ENCODE measurements around the gene OR2H2. TPM values are rescaled to one million over a fixed set of nuclear protein-coding genes. Genes with fewer than 3 reads are reported as not detected.
A peak's percentile ranks its signal among the peaks of the same experiment; 100 is the strongest.

The OR2H2 gene
- total RNA-seq (2014; rRNA removed; shearing (Covaris generic)) = not detected in 2 replicates

DNA sequence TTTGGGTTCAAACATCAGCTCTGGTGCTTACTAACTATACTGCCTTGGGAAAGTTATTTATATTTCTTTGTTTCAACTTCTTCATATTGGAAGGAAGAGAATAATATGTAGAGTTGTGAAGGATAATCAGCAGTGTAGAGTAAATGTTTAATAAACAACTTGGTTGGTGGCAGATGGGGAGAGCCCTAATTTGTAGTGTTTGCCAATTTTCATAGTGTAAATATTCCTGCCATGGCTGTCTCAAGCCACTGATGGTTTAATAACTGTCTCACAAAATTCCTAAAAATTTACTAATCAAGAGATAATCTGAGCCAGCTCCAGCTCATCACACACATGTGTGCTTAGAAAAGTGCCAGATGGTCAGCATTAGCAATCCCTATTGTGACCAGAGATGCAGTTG lies at the start of gene OR2H2:
TSS of gene OR2H2 (plus strand) at position 301 of the 400 bp plus-strand sequence. CDS start 2,824 bp downstream, outside the sequence.
- in situ Hi-C loops (cut with HindIII; ENCODE audit: low sequenced_read_pairs) = no loop called here
- DNase-seq (ENCODE audit: low spot score) = no peak

DNA sequence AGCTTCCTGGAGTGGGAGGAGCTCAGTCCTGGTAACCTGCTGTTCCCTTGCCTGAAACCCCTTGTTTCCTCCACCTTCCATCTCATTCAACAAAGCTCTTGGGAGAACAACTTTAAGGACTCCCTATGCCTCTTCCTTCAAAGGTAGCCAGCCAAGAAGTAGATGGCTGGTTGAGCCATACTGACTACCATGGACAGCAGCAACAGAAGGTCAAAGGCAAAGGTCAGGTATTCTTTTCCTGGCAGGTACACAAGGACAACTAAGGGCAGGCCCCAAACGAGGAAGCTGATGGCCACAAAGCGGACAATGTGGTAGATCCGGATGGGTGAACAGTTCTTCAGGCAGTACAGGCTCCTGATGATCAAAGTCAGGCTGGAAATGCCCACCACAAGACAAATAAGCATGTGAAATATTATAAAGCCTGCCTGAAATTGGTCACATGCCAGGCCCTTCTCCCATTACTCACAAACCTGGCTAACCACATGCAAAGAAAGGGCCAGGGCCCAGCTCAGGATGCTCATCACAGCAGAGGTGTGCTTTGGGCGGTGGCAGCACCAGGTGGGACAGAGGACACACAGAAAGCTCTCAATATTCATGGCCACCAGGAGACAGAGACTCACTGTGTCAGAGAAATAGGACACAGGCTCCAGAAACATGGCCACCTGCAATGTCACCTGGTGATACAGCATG lies 47.1 kb upstream of the OR2H2 start:
- in situ Hi-C loops (cut with HindIII; ENCODE audit: low sequenced_read_pairs) = no loop called here
- no peak for DNase-seq (ENCODE audit: low spot score)

DNA sequence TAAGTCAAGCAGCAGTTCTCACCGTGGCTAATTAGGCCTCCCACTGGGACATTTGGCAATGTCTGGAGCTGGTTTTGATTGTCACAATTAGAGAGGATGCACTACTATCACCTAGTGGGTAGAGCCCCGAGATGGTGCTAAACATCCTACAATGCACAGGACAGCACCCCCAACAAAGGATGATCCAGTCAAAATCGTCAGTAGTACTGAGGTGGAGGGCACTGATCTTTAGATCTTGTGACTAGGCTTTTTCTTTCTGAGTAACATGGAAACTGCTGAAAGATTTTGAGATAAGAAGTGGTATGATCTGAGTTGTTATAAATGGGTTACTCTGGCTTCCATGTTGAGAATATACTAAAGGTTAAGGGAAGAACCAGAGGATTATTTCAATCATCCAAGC lies 37.3 kb upstream of the OR2H2 start:
- DNase-seq (ENCODE audit: low spot score) = no peak
- in situ Hi-C loops (cut with HindIII; ENCODE audit: low sequenced_read_pairs) = no loop called here

DNA sequence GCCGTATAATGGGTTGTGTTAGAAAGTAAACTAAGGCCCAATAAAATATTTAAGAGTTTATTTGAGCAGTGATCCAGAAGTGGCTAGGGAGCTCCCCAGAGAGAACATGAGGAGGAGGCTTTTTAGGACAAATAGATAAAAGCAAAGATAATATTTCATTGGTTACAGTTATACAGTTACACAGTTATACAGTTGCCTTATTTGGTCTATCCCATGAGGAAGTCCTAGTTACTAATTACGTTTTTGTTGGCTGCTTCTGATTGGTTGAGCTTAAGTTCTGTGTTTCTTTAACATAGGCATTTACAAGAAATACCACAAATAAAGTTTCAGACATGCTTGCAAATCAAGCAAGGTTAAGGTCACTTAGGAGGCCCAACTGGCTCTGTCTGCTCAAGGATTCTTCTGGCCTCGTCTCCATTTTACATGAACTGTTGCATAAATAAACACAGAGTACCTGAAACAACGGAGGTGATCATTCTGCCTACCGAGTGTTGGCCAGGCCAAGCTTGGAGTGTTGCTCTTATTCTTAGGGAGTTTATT lies 32.3 kb upstream of the OR2H2 start:
- in situ Hi-C loops (cut with HindIII; ENCODE audit: low sequenced_read_pairs) = no loop called here
- DNase-seq (ENCODE audit: low spot score) = peak; percentile 61

DNA sequence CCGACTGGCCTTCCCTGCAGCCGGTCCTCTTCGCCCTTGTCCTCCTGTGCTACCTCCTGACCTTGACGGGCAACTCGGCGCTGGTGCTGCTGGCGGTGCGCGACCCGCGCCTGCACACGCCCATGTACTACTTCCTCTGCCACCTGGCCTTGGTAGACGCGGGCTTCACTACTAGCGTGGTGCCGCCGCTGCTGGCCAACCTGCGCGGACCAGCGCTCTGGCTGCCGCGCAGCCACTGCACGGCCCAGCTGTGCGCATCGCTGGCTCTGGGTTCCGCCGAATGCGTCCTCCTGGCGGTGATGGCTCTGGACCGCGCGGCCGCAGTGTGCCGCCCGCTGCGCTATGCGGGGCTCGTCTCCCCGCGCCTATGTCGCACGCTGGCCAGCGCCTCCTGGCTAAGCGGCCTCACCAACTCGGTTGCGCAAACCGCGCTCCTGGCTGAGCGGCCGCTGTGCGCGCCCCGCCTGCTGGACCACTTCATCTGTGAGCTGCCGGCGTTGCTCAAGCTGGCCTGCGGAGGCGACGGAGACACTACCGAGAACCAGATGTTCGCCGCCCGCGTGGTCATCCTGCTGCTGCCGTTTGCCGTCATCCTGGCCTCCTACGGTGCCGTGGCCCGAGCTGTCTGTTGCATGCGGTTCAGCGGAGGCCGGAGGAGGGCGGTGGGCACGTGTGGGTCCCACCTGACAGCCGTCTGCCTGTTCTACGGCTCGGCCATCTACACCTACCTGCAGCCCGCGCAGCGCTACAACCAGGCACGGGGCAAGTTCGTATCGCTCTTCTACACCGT lies 31.5 kb upstream of the OR2H2 start:
- in situ Hi-C loops (cut with HindIII; ENCODE audit: low sequenced_read_pairs) = no loop called here
- DNase-seq (ENCODE audit: low spot score) = peak; percentile 5

DNA sequence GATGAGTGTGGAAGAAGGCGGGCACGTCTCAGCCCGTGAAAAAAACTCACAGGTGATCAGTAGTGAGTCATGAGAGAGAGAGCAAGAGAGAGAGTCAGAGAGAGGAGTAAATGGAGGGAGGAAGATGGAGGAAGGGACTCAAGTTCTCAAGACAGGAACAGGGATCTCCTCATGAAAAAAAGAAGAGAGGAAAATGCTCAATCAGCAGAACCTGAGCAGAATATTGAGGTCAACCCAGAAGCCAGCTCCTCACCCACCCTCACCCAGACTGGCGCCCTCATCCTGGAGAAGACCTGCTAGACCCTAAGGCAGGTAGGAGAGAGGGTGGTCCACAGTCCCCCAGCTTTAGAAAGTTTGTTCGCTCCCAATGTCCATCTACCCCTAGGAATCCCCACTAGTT lies 30.2 kb upstream of the OR2H2 start:
- no peak for DNase-seq (ENCODE audit: low spot score)
- in situ Hi-C loops (cut with HindIII; ENCODE audit: low sequenced_read_pairs) = no loop called here

DNA sequence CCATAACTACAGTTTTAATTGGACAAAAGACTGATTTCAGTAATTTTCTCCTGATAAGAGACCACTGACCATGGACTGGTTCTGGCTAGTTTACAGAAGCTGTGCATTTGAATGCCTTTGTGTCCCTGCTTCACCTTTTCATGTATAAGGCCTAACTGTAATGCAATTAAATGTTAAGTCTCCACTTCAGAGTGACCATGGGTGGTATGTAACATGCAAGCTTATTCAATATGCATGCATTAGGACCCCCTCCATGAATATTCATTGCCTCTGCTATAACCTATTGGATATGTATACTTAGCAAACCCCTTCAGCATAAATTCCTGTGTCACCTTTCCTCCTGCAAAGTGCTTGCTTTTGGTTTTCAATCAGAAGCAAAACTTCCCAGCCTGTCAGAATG lies 27.6 kb upstream of the OR2H2 start:
- in situ Hi-C loops (cut with HindIII; ENCODE audit: low sequenced_read_pairs) = no loop called here
- DNase-seq (ENCODE audit: low spot score) = no peak

DNA sequence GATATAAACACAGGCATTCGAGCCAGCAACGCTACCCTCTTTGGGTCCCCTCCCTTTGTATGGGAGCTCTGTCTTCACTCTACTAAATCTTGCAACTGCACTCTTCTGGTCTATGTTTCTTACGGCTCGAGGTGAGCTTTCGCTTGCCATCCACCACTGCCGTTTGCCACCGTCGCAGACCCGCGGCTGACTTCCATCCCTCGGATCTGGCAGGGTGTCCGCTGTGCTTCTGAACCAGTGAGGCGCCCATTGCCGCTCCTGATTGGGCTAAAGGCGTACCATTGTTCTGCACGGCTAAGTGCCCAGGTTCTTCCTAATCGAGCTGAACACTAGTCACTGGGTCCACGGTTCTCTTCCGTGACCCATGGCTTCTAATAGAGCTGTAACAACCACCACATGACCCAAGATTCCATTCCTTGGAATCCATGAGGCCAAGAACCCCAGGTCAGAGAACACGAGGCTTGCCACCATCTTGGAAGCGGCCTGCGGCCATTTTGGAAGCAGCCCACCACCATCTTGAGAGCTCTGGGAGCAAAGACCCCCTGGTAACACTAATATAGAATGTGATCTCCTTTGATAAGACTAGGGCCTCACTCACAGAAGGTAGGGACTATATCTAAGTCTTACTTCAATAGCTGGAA lies 26.4 kb upstream of the OR2H2 start:
- in situ Hi-C loops (cut with HindIII; ENCODE audit: low sequenced_read_pairs) = no loop called here
- DNase-seq (ENCODE audit: low spot score) = no peak

DNA sequence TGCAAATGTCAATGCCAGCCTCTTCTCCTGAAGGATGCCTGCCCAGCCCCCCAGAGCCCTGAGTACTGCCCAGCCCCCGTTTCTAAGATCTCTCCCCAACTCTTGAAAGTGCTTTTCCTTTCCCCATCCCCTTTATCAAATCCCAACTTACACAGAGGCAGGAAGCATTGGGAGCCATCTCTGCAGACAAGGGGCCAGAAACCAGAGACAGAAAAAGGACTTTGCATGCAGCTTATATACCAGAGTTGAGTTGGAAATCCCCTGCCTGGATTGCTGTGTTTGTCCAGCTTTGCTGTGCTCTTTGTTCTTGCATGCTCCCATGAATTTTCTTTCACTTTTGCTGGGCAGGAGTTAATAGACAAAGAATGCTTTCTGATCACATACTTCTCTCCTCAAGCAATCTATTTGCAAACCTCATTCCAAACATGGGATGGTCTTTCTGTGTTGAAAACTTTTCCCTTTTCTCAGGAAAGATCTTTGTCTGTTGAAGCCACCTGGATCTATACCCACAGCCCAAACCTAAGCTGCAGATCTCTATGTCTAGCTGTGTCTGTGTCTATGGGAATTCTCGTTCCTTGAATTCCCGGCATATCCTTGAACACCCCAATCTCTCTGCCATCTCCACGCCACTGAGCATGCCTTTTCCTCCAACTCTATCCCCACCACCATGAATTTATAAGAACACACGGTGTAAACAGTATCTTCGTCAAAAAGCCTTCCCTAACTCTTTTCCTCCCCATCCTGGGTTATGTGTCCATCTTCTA lies 25.2 kb upstream of the OR2H2 start, which contains the start of gene UBD:
TSS of gene UBD (minus strand) at position 209 of the 764 bp plus-strand sequence. CDS start at position 178, 31 bp downstream.
- in situ Hi-C loops (cut with HindIII; ENCODE audit: low sequenced_read_pairs) = no loop called here
- no peak for DNase-seq (ENCODE audit: low spot score)

DNA sequence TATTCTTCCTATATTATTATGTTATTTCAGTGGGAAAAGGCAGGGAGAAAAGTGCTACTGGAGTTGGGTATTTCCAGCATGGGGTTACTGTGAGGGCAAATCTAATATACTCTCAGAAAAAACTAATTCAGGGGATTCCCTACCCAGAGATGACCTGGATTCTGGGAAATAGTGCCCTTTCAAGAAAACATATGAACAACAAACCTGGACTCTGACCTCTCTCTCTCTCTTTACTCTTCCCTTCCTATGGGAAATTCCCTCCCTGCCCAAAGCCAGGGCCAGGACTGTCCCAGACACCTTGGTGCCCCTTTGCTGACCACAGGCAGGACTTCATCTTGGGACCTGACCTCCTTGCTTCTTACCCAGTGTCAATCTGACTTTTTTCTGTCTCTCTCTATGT lies 23.8 kb upstream of the OR2H2 start:
- DNase-seq (ENCODE audit: low spot score) = no peak
- in situ Hi-C loops (cut with HindIII; ENCODE audit: low sequenced_read_pairs) = no loop called here

DNA sequence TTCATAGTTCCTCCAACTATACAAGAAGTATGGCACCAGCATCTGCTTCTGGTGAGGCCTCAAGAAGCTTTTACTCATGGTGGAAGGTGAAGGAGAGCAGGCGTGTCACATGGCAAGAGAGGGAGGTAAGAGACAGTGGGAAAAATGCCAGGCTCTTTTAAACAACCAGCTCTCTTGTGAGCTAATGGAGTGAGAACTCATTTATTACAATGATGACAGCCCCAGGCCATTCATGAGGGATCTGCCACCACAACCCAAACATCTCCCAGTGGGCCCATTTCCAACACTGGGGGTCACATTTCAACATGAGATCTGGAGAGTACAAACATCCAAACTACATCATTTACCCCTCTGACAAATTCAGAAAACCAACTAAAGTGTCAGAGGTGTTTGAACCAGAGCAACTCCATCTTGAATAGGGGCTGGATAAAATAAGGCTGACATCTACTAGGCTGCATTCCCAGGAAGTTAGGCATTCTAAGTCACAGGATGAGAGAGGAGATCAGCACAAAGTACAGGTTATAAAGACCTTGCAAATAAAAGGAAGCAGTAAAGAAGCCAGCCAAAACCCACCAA lies 23.2 kb upstream of the OR2H2 start:
- in situ Hi-C loops (cut with HindIII; ENCODE audit: low sequenced_read_pairs) = no loop called here
- DNase-seq (ENCODE audit: low spot score) = no peak

DNA sequence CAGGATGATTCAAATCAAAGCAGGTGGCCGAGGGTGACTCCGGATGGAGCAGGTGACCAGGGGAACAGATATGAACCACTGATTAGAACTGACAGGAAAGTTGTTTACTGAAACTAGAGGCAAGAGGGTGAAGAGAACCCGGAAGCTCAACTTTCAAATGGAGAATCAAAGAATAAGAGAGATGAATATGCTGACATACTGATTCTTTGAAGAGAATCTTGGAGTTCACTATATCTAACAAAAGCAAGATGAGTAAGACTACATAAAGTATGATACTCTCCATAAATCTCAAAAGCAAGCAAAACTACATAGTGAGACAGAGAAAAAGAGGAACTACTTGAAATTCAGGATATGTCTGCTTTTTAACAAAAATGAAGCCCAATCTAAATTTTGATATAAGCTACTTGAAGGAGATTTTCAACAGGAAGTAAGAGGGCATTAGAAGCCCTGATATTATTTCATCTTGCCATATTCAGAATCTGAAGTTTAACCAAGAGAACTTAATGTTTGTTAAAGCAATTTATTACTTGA lies 21.4 kb upstream of the OR2H2 start:
- no peak for DNase-seq (ENCODE audit: low spot score)
- in situ Hi-C loops (cut with HindIII; ENCODE audit: low sequenced_read_pairs) = no loop called here

DNA sequence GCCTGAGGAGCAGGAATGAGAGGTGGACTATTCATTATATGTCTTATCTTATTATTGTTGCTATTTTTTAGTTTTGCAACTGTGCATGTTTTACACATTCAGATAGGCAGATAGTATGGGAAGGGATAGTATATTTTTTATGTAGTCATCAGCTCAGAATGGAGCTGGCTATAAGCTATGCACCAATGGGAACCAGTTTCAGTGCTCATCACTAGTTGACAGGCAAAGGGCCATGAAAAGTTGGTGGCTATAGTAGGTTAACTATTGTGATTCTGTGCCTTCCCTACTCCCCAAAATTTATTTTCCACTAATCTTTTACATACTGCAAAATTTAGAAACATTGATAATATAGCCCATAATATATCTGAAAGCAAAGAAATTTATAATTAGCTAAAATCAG lies 20.0 kb upstream of the OR2H2 start:
- no peak for DNase-seq (ENCODE audit: low spot score)
- in situ Hi-C loops (cut with HindIII; ENCODE audit: low sequenced_read_pairs) = no loop called here

DNA sequence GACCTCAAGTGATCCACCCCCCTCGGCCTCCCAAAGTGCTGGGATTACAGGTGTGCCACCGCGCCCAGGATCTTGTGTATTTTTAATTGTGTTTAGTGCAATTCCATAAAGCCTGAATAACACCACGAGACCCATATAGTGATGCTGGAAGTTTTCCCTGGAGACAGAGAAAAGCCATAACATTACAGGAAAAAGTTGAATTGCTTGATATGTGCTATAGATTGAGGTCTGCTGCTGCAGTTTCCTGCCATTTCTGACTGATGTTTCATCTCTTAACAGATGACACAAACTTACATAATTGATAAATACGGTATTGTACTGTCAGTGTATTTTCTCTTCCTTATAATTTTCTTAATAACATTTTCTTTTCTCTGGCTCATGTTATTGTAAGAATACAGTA lies 18.1 kb upstream of the OR2H2 start:
- DNase-seq (ENCODE audit: low spot score) = no peak
- in situ Hi-C loops (cut with HindIII; ENCODE audit: low sequenced_read_pairs) = no loop called here

DNA sequence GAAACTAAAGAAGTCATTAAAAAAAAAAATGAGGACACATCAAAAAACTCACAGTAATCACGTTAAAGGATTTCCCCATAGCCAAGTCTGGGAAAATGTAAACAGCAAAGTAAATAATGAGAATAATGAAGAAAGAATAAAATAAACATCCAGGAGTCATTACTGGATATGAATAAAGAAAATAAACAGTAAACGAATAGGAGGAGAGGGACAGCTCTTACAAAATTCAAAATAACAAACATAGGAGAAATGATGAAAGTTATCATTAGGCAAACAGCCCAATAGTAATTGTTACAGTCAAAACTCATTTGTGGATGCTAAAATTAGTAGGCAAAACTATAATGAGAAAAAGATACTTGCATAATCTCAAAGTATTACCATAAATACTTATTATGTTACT lies 17.4 kb upstream of the OR2H2 start:
- in situ Hi-C loops (cut with HindIII; ENCODE audit: low sequenced_read_pairs) = no loop called here
- DNase-seq (ENCODE audit: low spot score) = no peak

DNA sequence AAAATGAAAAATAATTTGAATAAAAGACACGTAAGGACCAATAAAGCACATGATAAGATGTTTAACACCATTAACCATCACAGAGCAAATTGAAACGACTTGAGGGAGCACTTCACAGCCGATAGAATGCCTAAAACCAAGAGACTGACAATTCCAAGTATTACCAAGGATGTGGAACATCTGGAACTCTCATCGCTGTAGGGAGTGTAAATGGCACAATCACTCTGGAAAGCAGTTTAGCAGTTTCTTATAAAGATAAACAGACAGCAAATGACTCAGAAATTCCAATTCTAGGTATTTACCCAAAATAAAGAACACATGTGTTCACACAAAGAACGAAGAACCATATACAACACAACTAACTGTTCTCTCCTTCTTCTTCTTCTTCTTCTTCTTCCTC lies 16.9 kb upstream of the OR2H2 start:
- no peak for DNase-seq (ENCODE audit: low spot score)
- in situ Hi-C loops (cut with HindIII; ENCODE audit: low sequenced_read_pairs) = no loop called here

DNA sequence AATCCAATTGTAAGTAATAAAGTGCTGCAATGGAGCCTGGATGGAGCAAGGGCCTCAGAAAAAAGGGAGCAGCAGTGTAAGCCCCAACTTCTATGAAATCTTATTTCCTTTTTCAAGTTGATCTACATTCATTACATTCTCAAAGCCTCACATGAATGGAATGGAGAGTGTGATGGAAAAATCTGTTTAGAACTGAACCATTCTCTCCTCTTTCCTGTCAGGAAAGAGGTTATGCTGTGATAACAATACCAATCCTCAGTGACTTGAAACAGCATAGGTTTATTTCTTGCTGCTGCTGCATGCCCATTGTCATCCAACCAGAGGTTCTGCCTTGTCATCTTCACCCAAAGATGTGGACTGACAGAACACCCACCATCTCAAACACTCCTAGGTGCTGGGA lies 8.9 kb upstream of the OR2H2 start:
- in situ Hi-C loops (cut with HindIII; ENCODE audit: low sequenced_read_pairs) = no loop called here
- DNase-seq (ENCODE audit: low spot score) = no peak

DNA sequence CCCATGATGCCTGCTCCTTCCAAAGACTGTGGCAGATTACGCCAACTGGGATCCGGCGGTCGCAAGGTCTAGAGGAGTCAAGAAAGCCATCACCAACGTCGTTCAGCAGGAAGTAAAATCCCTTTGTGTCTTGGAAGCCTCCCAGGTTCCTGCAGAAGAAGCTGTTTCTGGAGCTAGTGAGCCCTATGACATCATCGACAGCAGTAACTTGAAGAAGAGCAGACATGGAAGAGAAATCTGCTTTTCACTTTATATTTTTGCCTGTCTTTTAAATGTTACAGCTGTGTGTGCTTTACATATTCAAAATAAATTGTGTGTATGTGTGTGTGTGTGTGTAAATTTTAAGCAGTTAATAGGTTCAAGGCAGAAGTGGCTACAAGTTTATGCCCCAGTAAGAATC lies 7.4 kb upstream of the OR2H2 start:
- in situ Hi-C loops (cut with HindIII; ENCODE audit: low sequenced_read_pairs) = no loop called here

More for the DNA sequence above, 7.4 kb upstream of the OR2H2 start:
- DNase-seq (ENCODE audit: low spot score) = no peak
